ENCODE results near the gene CC2D2B.
"Not testable (repeated sequence)": the region's sequence is repeated elsewhere in the genome, so short reads cannot be mapped to it uniquely, and the experiment has no call there.

The CC2D2B gene
- 0.36 to 8.9 (median 2.3) reads per million in 18 experiments for total RNA-seq

- DNase-seq = peak; percentile 56 to 74
Observed at GRCh38 chr10:95907456-95908253, at the start of gene CC2D2B. TSS of gene CC2D2B (plus strand) at chr10:95907975. CDS start at chr10:95911324, 3,349 bp downstream.

- no peak for DNase-seq
Observed at GRCh38 chr10:95860166-95860940, 47.4 kb upstream of the CC2D2B start.

DNA sequence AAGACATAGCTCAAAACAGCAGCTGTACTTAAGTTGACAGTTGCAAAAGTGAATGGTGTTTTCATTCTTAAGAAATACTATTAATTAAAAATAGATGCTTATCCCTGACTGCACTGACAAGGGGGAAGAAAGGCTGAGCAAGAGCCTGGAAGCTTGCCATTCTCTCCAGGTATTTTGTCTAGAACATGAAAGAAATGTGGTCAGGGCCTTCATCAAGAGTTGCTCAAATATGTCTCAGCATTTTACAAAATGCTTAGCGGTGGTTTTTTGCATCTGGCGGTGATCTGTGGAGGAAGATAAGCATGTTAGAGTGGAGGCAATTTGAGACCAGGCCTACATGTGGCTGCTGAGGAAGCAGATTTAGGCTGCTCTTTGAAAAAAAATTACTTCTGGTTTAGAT lies 46.4 kb upstream of the CC2D2B start:
- no peak for DNase-seq

DNA sequence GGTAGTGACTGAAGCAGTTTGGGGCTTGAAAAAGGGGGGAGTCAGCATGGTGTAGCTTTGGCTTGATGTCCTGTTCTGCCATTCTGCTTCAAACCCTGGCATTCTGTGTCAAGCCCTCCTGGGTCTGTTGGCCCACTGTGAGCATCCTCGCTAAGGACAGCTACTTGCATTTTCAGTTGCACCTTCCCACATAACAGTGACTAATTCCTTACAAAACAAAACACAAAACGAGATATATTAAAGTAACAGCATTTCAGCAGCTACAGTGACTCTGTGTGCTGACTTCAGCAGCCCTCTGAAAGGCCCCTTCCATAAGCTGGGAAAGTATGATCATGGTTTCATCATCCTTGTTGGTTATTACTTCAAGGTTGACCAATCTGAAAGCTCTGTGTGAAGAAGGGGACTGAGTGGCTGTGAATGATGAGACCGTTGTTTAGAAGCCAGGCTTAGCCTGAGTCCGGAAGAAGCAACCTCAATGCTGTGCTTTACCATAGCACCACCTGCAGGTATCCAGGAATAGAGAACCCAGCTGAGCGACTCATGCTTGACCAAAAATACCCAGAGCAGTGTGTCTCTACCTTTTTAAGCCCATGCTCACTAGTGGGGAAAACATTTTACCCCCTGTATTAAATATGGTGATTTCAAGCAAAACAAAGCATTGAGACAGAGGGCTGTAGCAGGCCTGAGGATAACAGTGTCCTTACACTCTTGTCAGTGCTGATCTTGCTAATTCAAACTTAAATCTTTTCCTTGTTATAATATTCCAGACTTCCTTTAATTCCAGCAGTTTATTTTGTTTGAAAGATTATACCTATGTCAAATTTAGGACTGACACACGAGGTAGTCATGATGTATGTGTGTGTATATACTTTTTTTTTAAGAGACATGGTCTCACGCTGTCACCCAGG lies 42.6 kb upstream of the CC2D2B start:
- DNase-seq = peak; percentile 60 to 66

GRCh38 chr10:95865814-95866466 lies 41.8 kb upstream of the CC2D2B start:
- DNase-seq = no peak

DNA sequence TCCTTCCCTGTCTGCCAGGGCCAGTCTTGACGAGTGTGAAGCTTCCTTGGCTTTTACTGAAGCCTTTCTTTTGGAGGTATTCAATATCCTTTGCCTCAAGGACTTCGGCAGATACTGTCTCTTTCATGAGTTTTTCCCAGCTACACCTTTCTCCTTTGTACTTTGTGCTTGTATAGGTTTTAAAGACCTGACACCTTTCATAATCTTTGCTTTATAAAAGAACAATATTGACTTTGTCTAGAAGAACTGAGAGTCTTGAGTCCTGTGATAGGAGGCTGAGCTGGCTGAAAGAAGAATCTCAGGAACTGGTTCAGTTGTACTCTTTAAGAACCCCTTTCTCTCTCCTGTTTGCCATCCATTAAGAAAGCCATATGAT lies 41.3 kb upstream of the CC2D2B start:
- no peak for DNase-seq

DNA sequence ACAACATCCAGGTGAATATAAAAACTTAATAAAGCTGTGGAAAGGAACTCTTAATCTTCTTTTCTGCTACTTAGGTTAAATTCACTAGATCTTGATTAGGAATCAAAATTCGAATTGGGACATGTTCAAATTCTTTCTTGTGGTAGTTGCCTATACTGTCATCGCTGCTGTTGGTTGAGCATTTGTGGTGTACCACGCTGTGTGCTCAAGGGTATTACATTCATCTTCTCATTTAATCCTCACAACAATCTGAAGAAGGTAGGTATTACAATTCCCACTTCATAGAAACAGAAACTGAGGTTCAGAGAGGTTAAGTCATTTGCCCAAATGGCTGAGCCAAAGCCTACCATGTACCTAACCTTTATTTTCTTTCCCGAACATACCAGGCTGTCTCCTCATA lies 39.9 kb upstream of the CC2D2B start:
- DNase-seq = no peak

- DNase-seq = no peak
Observed at GRCh38 chr10:95872158-95872711, 35.5 kb upstream of the CC2D2B start.

- no peak for DNase-seq
Observed at GRCh38 chr10:95873139-95873538, 34.6 kb upstream of the CC2D2B start.

DNA sequence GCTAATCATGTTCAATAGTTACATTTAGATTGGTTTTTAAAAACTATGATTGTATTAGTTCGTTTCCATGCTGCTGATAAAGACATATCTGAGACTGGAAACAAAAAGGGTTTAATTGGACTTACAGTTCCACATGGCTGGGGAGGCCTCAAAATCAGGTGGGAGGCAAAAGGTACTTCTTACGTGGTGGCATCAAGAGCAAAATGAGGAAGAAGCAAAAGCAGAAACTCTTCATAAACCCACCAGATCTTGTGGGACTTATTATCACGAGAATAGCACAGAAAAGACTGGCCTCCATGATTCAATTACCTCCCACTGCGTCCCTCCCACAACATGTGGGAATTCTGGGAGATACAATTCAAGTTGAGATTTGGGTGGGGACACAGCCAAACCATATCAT lies 34.1 kb upstream of the CC2D2B start:
- peak in 1 of 2 donors; percentile 31 for DNase-seq

DNA sequence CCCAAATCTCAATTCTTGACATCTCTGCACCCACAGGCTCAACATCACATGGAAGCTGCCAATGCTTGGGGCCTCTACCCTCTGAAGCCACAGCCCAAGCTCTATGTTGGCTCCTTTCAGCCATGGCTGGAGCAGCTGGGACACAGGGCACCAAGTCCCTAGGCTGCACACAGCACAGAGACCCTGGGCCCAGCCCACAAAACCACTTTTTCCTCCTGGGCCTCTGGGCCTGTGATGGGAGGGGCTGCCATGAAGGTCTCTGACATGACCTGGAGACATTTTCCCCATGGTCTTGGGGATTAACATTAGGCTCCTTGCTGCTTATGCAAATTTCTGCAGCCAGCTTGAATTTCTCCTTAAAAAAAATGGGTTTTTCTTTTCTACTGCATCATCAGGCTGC lies 33.0 kb upstream of the CC2D2B start:
- not testable (repeated sequence) for DNase-seq

GRCh38 chr10:95876756-95877155 lies 31.0 kb upstream of the CC2D2B start:
- DNase-seq = no peak

- DNase-seq = no peak
Observed at GRCh38 chr10:95877881-95878280, 29.9 kb upstream of the CC2D2B start.

GRCh38 chr10:95880704-95881103 lies 27.1 kb upstream of the CC2D2B start:
- DNase-seq = no peak

DNA sequence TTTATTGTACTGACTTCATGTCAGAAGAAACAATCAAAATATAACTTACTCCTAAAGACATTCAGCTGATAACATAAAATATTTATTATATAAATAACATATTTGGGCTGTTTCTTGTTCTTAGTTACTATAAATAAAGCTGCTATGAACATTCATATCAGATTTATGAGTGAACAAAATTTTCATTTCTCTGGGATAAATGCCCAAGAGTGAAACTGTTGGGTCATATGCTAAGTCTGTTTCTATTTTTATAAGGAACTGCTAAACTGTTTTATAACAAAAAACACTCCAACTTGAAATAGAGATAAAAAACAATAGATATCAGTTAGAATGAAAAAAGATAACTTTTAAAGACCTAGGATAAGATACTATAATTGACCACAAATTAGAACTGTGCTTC lies 26.5 kb upstream of the CC2D2B start:
- DNase-seq = no peak

- DNase-seq = no peak
Observed at GRCh38 chr10:95889830-95890229, 17.9 kb upstream of the CC2D2B start.

GRCh38 chr10:95896071-95896850 lies 11.5 kb upstream of the CC2D2B start:
- peak; percentile 60 to 77 for DNase-seq

DNA sequence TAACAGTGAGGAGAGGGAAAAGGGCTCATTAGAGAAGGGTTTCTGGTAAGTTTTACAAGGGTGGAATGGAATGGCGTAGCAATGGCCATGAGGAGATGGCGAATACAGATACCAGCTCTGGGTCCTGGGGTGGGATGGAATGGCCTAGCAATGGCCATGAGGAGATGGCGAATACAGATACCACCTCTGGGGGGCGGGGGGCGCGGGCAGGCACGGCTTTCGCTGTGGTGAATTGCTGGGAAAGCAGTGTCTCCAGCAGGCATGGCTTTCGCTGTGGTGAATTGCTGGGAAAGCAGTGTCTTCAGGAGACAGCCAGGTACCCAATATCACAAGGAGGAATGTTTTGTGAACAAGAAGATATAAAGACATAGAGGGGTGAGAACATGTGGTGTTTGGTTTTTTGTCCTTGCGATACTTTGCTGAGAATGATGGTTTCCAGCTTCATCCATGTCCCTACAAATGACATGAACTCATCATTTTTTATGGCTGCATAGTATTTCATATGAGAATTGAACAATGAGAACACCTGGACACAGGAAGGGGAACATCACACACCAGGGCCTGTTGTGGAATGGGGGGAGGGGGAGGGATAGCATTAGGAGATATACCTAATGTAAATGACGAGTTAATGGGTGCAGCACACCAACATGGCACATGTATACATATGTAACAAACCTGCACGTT lies 1.7 kb upstream of the CC2D2B start:
- not testable (repeated sequence) for DNase-seq

DNA sequence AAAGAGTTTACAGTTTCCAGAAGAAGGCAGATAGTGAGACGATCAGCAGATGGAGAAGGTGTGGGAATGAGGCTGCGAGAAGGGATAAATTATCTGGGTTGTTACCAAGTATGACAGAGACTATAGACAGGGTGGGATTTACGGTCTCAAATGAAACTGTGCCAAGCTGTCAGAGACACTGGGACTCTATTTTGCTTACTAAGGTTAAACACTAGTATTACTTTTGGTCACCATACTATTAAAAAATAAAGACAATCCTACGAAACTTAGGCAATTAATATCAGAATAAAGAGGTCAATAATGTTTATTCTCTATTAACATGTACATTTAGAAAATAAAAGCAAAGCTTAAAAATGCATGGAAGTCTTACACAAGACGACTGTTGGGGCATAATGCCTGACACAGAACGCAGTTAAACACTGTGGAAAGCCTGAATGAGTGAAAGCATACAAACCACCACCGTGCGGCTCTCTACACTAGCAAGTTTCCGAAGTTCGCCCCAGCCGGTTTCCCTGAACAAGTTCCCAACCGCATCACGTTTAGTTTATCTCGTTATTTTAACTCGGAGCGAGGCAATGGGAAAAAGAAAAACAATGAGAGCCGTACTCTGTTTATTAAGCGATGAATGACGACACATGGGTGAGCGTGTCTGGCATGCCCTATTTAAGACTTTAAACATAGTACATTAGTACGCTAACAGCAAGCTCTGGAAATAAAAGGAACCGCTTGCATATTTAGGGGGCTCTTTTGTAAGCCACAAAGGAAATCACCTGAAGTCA lies 909 bp upstream of the CC2D2B start:
- DNase-seq = peak; percentile 41 to 47

DNA sequence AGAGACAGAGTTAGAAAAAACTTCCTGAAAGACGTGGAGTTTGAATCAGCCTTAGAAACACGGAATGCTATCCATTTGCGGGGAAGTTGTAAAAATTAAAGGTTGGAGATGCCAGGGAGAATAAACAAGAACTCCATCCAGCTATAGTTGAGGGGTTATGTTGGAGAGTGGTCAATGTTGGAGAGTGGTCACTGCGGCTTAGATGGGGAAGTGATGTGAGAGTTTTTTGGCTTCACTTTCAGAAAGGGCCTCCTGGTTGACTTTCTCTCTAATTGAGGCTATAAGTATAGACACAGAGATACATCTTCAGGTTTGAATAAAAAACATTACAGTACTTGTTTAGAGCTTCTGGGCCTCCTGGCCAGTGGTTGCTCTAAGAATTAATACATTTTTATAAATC lies 675 bp downstream of the CC2D2B start:
- DNase-seq = no peak
